Nephron (organoid): ENCODE results near the gene CCBE1.
A peak's percentile ranks its signal among the peaks of the same experiment; 100 is the strongest.

ENCODE experiments used
- H3K27ac Mint-ChIP-seq, 3 experiments: 2 replicates each; pipeline ENCODE4 v1.8.0; 2020; ENCODE audit warnings: mixed read lengths in 3 of 3, mild to moderate bottlenecking in 2 of 3, moderate library complexity in 1 of 3
- H3K27me3 Mint-ChIP-seq: 2 replicates; pipeline ENCODE4 v1.8.0; 2021; ENCODE audit warnings: low read depth, mild to moderate bottlenecking, moderate library complexity, mixed read lengths
- H3K36me3 Mint-ChIP-seq: 2 replicates; pipeline ENCODE4 v1.8.0; 2020; ENCODE audit warnings: low read depth, mixed read lengths
- H3K4me1 Mint-ChIP-seq: 2 replicates; pipeline ENCODE4 v1.8.0; 2020; ENCODE audit warnings: mixed read lengths
- H3K4me3 Mint-ChIP-seq, 3 experiments: 2 replicates each; pipeline ENCODE4 v1.8.0; 2020; ENCODE audit warnings: mild to moderate bottlenecking in 3 of 3, mixed read lengths in 3 of 3, moderate library complexity in 2 of 3
- H3K9me3 Mint-ChIP-seq: 2 replicates; pipeline ENCODE4 v1.8.0; 2020; ENCODE audit warnings: mixed read lengths
- CTCF ChIP-seq, 3 experiments: fragments of 200-600 bp; sonication (generic); IDR thresholded peaks; one replicate each; pipeline ENCODE4 v1.5.0; 2021; ENCODE audit warnings: antibody characterized with exemption in 3 of 3; ENCODE audit not compliant: unreplicated experiment in 3 of 3

Gene CCBE1

GRCh38 chr18:59426855-59427254 is 270.4 kb downstream of the CCBE1 start:
- peaks cover 4% of the 10 kb centered on the region for H3K27me3 Mint-ChIP-seq
- no peak overlapping the region for H3K4me3 Mint-ChIP-seq
- no peaks in the 10 kb centered on the region for H3K9me3 Mint-ChIP-seq
- peaks cover 33% of the 10 kb centered on the region for H3K4me1 Mint-ChIP-seq
- TF ChIP-seq CTCF (IDR thresholded peaks at IDR 0.05; ENCODE audit: unreplicated experiment in 3 of 3), result no peak
- H3K27ac Mint-ChIP-seq, result no peak overlapping the region
- H3K36me3 Mint-ChIP-seq, result peaks cover 4% of the 10 kb centered on the region

GRCh38 chr18:59423259-59423658 is 274.0 kb downstream of the CCBE1 start:
- Mint-ChIP-seq H3K4me3 (no peak overlapping the region), H3K9me3 (no peaks in the 10 kb centered on the region), H3K27ac (peak overlapping the region in 2 of 3 experiments; percentile 19 to 45), H3K36me3 (no peaks in the 10 kb centered on the region), H3K27me3 (peaks cover 3% of the 10 kb centered on the region), H3K4me1 (peaks cover 34% of the 10 kb centered on the region)
- no peak for TF ChIP-seq CTCF (IDR thresholded peaks at IDR 0.05; ENCODE audit: unreplicated experiment in 3 of 3)

GRCh38 chr18:59420244-59420643 is 277.0 kb downstream of the CCBE1 start:
- H3K9me3 Mint-ChIP-seq, result no peaks in the 10 kb centered on the region
- H3K4me3 Mint-ChIP-seq, result no peak overlapping the region
- H3K4me1 Mint-ChIP-seq, result peaks cover 42% of the 10 kb centered on the region
- TF ChIP-seq CTCF (IDR thresholded peaks at IDR 0.05; ENCODE audit: unreplicated experiment in 3 of 3), result no peak
- H3K27ac Mint-ChIP-seq, result no peak overlapping the region
- no peaks in the 10 kb centered on the region for H3K36me3 Mint-ChIP-seq
- peaks cover 3% of the 10 kb centered on the region for H3K27me3 Mint-ChIP-seq

- Mint-ChIP-seq H3K27me3 (peaks cover 3% of the 10 kb centered on the region), H3K9me3 (no peaks in the 10 kb centered on the region), H3K4me3 (no peak overlapping the region)
Observed at GRCh38 chr18:59419386-59419785, 277.8 kb downstream of the CCBE1 start.

GRCh38 chr18:59416818-59417217 is 280.4 kb downstream of the CCBE1 start:
- peaks cover 6% of the 10 kb centered on the region for H3K9me3 Mint-ChIP-seq
- peaks cover 5% of the 10 kb centered on the region for H3K36me3 Mint-ChIP-seq
- H3K4me1 Mint-ChIP-seq, result peaks cover 38% of the 10 kb centered on the region
- no peak for TF ChIP-seq CTCF (IDR thresholded peaks at IDR 0.05; ENCODE audit: unreplicated experiment in 3 of 3)
- no peak overlapping the region for H3K4me3 Mint-ChIP-seq
- H3K27me3 Mint-ChIP-seq, result peaks cover 3% of the 10 kb centered on the region
- H3K27ac Mint-ChIP-seq, result no peak overlapping the region

More at GRCh38 chr18:59419386-59419785, 277.8 kb downstream of the CCBE1 start:
- Mint-ChIP-seq H3K4me1 (peaks cover 43% of the 10 kb centered on the region), H3K27ac (peak overlapping the region in 2 of 3 experiments; percentile 24 to 45), H3K36me3 (no peaks in the 10 kb centered on the region)
- no peak for TF ChIP-seq CTCF (IDR thresholded peaks at IDR 0.05; ENCODE audit: unreplicated experiment in 3 of 3)

- H3K36me3 Mint-ChIP-seq, result peaks cover 9% of the 10 kb centered on the region
- no peak overlapping the region for H3K27ac Mint-ChIP-seq
- peaks cover 1% of the 10 kb centered on the region for H3K27me3 Mint-ChIP-seq
Observed at GRCh38 chr18:59414111-59414653, 283.0 kb downstream of the CCBE1 start.

More at GRCh38 chr18:59414111-59414653, 283.0 kb downstream of the CCBE1 start:
- Mint-ChIP-seq H3K4me3 (no peak overlapping the region), H3K4me1 (peaks cover 30% of the 10 kb centered on the region), H3K9me3 (peaks cover 11% of the 10 kb centered on the region)
- TF ChIP-seq CTCF (IDR thresholded peaks at IDR 0.05; ENCODE audit: unreplicated experiment in 3 of 3), result no peak
